Stimulated activated CD8-positive, alpha-beta memory T cell treated with anti-CD3 and anti-CD28 coated beads, Interleukin-4, amount 100 ng/mL, for 1 hour (primary cell): ENCODE data around the gene KRTAP9-1.
"Not testable (repeated sequence)": the region's sequence is repeated elsewhere in the genome, so short reads cannot be mapped to it uniquely, and the experiment has no call there.

Experiments
- DNase-seq, 2 donors: peaks; one replicate each; pipeline ENCODE4 v3.0.0-alpha.2; 2020; ENCODE audit warnings: low read depth in 2 of 2, low spot score in 1 of 2

The KRTAP9-1 gene

DNA sequence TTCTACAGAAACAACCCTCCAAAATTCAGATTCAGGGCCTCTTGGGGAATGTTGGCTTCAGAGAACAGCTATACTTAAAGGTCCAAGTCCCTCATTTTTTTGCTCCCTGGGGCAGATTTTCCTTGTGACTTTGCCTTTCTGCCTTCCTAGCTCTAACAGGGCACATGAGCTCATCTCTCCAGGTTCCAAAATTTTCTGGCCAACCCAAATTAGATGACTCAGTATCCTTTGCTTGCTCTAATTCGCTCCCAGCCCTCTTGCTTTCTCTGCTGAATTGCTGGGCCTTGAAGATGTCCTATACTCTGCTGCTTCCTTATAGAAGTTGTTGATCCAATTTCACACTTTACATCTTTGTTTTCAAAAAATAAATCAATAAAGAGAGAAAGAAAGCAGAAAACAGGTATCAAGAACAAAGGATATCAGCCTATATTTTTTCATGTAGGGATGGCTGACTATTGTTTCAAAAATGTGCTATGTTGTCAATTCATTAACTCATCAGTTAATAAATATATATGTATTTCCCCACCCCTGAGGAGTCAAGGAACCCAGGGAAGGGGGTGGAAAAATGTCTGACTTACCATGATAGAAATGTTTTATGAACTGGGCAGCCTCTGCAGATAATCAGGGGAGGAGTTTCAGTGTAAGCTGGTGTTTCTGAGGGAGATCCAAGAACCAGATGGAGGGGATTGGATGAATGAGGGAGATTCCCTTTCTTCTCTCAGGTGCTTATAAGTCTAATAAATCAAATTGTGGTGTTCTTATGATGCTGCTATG, 10.7 kb upstream of the KRTAP9-1 start:
- DNase-seq = no peak

GRCh38 chr17:41184480-41184961, 5.2 kb upstream of the KRTAP9-1 start, which contains the start of gene KRTAP4-1:
Gene KRTAP4-1 (minus strand): TSS chr17:41184911. CDS start chr17:41184854, 57 bp downstream.
- no peak for DNase-seq

DNA sequence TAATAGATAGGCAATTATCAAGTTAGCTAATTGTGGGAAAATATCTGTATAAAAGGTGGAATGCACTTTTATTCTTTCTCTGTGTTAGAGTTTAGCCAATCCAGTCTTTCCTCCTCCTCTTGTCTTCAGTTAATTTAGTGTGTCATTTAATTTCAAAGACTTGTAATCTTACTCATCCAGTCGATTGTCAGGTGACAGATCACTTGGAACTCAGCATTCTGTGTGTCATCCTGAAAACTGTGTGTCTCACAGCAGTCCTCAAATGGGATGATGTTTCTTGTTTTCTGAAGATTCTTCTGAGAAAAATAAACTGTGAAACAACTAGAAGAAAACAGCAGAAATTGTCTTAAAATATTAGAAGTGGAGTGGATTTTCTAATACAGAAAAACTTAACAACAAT, 4.7 kb upstream of the KRTAP9-1 start:
- DNase-seq = no peak

GRCh38 chr17:41186872-41187271, 2.8 kb upstream of the KRTAP9-1 start:
- DNase-seq = no peak

DNA sequence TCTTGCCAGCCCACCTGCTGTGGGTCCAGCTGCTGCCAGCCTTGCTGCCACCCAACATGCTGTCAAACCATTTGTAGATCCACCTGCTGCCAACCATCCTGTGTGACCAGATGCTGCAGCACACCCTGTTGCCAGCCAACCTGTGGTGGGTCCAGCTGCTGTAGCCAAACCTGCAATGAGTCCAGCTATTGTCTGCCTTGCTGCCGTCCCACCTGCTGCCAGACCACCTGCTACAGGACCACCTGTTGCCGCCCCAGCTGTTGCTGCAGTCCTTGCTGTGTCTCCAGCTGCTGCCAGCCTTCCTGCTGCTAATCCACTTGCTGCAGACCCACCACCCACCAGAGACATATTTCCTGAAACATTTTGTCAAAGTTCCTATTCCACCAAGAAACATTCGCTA, 641 bp downstream of the KRTAP9-1 start:
- DNase-seq = no peak

GRCh38 chr17:41196068-41196467, 6.4 kb downstream of the KRTAP9-1 start:
- no peak for DNase-seq

DNA sequence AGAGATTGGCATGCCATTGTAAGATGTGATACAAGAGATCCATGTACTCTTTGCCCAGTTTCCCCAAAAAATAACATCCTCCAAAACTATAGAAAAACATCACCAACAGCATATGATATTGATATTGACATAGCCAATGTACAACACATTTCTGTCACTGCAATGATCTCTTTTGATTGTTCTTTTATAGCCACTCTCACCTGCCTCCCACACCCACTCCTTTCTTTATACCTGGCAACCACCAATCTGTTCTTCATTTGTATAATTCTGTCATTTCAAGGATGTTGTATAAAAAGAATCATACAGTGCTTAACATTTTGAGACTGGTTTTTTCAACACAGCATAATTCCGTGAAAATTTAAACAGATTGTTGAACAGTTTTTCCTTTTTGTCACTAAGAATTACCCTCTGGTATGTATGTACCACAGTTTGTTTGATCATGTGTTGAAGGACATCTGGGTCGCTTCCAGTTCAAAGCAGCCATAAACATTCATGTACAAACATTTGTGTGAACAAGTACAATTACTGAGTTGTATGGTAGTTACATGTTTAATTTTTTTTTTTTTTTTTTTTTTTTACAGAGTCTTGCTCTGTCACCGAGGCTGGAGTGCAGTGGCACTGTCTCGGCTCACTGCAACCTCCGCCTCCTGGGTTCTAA, 9.9 kb downstream of the KRTAP9-1 start:
- DNase-seq = no peak

GRCh38 chr17:41211845-41212466, 22.3 kb downstream of the KRTAP9-1 start:
- no peak for DNase-seq

DNA sequence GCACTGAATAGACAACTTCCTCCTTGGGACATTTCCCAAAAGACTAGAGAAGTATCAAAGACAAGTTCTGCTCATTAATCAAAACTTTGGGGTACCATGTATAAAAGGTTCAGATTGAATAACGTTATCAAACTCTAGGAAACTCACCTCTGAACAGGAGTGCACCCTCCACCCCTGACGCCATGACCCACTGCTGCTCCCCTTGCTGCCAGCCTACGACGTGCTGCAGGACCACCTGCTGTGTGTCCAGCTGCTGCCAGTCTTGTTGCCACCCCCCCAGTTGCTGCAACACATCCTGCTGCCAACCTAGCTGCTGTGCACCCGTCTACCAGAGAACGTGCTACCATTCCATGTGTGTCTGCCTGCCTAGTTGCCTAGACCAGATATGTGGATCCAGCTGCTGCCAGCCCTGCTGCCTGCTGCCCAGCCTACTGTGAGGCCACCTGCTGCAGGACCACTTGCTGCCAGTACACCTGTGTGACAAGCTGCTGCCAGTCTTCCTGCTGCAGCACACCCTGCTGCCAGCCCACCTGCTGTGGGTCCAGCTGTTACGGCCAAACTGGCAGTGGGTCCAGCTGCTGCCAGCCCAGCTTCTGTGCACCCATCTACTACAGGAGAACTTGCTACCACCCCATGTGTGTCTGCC, 23.0 kb downstream of the KRTAP9-1 start:
- no peak for DNase-seq

- no peak for DNase-seq
Observed at GRCh38 chr17:41215681-41216080, 26.0 kb downstream of the KRTAP9-1 start.

GRCh38 chr17:41223821-41224220, 34.1 kb downstream of the KRTAP9-1 start:
- no peak for DNase-seq

- DNase-seq = no peak
Observed at GRCh38 chr17:41226051-41226450, 36.4 kb downstream of the KRTAP9-1 start.

GRCh38 chr17:41226598-41227095, 37.0 kb downstream of the KRTAP9-1 start, which contains the start of gene KRTAP9-2:
Gene KRTAP9-2 (plus strand): TSS chr17:41226648. CDS start chr17:41226655, 7 bp downstream.
- not testable (repeated sequence) for DNase-seq

DNA sequence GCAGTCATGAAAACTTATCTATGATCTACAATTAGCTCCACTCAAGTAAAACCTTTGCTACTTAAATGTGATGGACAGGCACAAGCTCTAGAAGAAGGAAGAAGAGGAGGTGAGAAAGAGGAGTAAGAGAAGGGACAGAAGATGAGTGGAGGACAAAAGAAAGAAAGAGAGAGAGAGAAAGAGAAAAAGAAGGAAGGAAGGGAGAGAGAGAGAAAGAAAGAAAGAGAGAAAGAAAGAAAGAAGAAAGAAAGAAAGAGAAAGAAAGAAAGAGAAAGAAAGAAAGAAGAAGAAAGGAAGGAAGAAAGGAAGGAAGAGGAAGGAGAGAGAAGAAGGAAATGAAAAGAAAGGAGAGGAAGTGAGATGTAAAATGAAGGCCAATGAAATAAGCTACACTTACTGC, 40.4 kb downstream of the KRTAP9-1 start:
- DNase-seq = no peak

DNA sequence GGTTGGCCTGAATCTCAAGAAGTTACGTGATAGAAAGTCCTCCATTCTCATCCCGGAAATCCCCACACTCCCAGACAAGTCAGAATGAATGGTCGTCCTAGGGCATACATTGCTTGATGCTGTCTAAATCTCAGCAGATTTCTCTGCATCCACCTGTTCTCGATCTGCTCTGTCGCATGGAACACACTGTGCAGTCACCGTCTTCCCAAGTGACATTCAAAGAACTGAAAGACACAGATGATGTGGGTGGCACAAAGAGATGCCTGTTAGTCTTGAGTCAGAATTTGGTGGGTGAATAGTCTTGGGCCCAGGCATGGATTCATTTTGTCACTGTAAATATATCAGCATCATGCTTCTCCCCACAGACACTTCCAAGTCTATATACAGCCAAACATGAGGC, 42.0 kb downstream of the KRTAP9-1 start:
- no peak for DNase-seq

- not testable (repeated sequence) for DNase-seq
Observed at GRCh38 chr17:41232399-41233105, 42.9 kb downstream of the KRTAP9-1 start, which contains the start of gene KRTAP9-3. Gene KRTAP9-3 (plus strand): TSS chr17:41232449. CDS start chr17:41232502, 53 bp downstream.

DNA sequence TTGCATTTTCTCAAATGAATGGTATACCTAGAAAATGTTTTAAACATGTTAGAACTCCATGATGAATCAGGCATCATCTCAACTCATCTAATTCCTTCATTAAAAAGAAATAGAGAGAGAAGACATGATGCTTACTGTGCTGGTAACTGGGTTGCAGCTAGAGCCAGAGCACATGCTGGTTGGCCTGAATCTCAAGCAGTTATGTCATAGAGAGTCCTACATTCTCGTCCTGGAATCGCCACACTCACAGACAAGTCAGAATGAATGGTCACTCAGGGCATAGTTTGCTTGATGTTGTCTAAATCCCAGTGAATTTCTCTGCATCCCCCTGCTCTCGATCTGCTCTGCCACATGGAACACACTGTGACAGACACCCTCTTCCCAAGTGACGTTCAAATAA, 47.4 kb downstream of the KRTAP9-1 start:
- DNase-seq = not testable (repeated sequence)

GRCh38 chr17:41237949-41238437, 48.3 kb downstream of the KRTAP9-1 start, which contains the start of gene KRTAP9-8:
Gene KRTAP9-8 (plus strand): TSS chr17:41237999. CDS start chr17:41238052, 53 bp downstream.
- DNase-seq = not testable (repeated sequence)
